GM18498 (cell line): ENCODE measurements around the gene EDARADD.
"Not testable (repeated sequence)": the region's sequence is repeated elsewhere in the genome, so short reads cannot be mapped to it uniquely, and the experiment has no call there.

Experiments used
- ATAC-seq: cut with Tn5 transposase; IDR thresholded peaks from one replicate; pipeline ENCODE4 v1.9.1; 2021; ENCODE audit warnings: mild to moderate bottlenecking, moderate library complexity; ENCODE audit not compliant: unreplicated experiment

Gene EDARADD

DNA sequence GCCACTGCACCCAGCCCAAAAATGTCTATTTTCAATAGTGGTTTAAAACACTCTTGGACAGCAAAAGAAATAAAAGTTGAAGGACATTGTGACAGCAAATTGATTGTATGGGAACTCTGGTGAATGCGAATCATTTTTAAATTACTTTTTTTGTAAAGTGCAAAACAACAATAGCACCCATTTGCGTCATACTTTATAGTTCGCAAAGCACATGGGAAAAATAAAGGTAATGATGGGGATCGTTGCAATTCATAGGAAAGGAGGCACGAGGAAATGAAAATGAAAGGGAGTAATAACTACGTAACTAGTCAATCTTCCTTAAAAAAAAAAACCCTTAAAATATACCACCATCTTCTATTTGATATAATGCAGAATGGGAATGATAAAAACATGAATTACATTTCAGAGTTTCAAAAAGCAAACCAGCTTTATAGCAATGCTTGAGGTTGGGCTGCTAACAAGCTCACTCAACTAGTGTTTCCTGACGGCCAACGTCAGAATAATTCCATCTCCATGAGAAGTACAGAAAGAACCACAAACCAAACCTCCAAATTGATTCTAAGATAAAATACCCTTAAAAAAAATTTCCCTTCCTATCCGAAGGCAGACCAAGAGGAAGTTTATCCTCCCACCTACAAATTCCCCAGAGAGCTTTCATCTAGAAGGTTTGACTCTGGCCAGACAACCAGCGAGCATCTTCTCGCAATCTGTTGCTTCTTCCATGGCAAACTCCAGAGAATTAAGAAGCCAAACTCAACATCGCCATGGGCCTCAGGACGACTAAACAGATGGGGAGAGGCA is at the start of gene EDARADD:
Gene EDARADD (plus strand): TSS at position 606 of the 801 bp plus-strand sequence. CDS start 159 bp downstream, at position 765.
- ATAC-seq = no peak

DNA sequence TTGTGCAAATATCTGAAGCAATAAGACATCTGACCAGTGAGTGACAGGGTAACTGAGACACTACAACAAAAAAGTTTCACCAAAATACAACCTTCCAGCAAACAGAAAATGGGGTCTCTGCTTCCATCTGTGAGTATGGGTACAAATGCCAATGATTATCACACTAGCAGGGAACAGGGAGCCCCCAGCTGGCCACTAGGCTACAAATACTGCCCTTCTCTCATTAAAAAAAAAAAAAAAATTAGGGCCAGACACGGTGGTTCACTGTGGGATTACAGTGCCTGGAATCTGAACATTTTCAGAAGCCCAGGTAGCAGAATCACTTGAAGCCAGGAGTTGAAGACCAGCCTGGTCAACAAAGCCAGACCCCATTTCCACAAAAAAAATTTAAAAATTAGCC is 48.4 kb upstream of the EDARADD start:
- ATAC-seq = no peak

DNA sequence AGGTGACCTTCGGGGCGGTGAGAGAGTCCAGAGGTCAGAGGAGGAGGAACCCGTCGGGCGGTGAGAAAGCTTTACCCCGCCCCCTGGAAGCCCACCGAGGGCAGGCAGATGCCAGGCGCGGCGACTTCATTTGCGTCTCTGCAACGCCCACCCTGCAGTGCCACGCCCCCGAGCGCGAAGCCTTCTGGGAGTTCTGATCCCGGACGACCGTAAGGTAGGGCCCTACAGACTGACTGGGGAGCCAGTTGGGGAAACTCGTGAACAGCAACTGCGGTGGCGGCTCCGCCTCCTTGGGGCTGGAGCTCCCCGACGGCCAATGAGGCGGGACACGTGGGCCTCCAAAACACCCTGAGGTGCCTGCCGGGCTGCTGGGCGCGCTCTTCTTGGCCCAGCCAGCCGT is 46.0 kb upstream of the EDARADD start:
- ATAC-seq = no peak

GRCh38 chr1:236350308-236350707 is 43.8 kb upstream of the EDARADD start:
- no peak for ATAC-seq

DNA sequence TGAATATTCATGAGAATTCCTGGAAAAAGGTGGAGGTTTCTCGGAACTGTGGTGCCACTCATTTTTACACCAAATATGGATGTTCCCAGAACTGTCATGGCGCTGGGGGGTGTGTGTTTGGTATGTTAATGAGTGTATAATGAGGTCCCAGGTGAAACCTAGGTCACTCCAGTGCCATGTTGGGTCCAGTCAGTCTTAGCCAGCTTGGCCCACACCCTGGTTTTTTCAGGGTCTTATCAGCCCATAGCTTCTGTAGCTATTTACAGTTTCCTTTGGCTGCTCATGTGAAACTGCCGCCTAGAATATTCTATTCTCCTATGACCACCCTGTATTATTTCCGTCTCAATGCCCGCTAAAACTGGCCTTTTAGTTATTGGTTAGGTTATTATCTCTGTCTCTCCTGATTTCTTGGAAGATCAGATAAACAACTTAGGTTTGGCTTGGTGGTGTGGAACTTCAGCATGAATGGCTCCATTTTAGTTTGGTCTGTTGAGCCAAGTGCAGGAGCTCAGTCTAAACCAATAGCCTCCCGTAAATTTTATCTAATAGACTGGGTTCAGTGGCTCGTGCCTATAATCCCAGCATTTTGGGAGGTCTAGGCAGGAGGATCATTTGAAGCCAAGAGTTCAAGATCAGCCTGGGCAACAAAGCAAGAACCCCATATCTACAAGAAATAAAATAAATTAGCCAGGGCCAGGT is 42.1 kb upstream of the EDARADD start:
- no peak for ATAC-seq

- ATAC-seq = not testable (repeated sequence)
Observed at GRCh38 chr1:236352747-236353146, 41.3 kb upstream of the EDARADD start.

GRCh38 chr1:236353813-236354212 is 40.3 kb upstream of the EDARADD start:
- no peak for ATAC-seq

GRCh38 chr1:236354330-236355147 is 39.5 kb upstream of the EDARADD start:
- ATAC-seq = no peak

DNA sequence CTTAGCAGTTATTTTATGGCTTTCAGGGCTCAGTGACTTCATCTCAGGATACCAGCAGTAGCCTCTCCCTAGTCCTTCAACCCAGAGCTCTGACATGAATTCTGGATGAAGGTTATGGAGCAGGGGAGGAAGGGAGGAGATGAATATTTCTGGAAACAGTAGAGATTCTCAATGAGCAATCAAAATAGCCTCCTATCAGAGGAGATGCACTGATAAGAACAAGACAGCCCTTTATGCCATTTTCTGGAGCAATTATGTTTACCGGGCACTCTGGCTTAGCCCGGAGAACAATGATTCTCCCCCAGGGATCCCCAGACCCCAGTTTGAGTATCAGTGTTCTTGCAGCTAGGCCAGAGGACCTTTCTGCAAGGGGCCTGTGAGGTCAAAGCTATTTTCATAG is 37.9 kb upstream of the EDARADD start:
- ATAC-seq = no peak

GRCh38 chr1:236361909-236362590 is 32.0 kb upstream of the EDARADD start:
- no peak for ATAC-seq

DNA sequence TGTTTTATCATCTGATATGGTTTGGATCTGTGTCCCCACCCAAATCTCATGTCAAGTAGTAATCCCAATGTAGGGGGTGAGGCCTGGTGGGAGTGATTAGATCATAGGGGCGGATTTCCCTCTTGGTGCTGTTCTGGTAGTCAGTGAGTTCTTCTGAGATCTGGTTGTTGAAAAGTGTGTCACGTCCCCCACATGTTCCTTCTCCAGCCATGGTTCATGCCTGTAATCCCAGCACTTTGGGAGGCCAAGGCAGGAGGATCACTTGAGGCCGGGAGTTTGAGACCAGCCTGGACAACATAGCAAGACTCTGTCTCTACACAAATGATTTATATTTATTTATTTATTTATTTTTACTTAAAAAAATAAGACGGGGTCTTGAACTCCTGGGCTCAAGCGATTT is 30.8 kb upstream of the EDARADD start:
- no peak for ATAC-seq

- ATAC-seq = no peak
Observed at GRCh38 chr1:236365999-236366570, 28.0 kb upstream of the EDARADD start.

DNA sequence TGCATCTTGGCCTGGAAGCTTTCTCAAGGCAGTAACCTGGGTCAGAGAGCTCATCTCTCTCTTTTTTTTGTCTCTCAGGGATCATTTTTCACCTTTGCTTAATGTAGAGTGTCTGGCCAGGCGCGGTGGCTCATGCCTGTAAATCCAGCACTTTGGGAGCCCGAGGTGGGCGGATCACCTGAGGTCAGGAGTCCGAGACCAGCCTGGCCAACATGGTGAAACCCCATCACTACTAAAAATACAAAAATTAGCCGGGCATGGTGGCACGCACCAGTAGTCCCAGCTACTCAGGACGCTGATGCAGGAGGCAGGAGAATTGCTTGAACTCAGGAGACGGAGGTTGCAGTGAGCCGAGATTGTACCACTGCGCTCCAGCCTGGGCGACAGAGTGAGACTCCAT is 27.4 kb upstream of the EDARADD start:
- not testable (repeated sequence) for ATAC-seq

DNA sequence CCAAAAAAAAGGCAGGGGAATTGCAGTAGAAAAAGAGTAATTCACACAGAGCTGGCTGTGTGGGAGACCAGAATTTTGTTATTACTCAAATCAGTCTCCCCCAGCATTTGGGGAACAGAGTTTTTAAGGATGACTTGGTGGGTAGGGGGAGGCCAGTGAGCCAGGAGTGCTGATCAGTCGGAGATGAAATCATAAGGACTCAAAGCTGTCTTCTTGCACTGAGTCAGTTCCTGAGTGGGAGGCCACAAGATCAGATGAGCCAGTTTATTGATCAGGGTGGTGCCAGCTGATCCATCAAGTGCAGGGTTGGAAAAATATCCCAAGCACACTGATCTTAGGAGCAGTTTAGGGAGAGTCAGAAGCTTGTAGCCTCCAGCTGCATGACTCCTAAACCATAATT is 23.7 kb upstream of the EDARADD start:
- no peak for ATAC-seq

DNA sequence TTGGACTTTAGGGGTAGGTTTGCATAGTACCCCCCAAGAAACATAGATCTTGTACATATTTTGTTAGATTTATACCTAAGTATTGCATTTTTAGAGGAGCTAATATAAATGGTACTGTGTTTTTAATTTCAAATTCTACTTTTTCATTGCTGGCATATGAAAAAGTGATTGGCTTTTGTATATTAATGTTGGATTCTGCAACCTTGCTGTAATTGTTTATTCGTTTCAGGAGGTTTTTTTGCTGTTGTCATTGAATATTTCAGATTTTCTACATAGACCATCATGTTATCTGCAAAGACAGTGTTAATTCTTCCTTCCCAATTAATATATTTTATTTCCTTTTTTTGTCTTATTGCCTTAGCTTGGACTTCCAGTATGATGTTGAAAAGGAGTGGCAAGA is 23.0 kb upstream of the EDARADD start:
- ATAC-seq = no peak

DNA sequence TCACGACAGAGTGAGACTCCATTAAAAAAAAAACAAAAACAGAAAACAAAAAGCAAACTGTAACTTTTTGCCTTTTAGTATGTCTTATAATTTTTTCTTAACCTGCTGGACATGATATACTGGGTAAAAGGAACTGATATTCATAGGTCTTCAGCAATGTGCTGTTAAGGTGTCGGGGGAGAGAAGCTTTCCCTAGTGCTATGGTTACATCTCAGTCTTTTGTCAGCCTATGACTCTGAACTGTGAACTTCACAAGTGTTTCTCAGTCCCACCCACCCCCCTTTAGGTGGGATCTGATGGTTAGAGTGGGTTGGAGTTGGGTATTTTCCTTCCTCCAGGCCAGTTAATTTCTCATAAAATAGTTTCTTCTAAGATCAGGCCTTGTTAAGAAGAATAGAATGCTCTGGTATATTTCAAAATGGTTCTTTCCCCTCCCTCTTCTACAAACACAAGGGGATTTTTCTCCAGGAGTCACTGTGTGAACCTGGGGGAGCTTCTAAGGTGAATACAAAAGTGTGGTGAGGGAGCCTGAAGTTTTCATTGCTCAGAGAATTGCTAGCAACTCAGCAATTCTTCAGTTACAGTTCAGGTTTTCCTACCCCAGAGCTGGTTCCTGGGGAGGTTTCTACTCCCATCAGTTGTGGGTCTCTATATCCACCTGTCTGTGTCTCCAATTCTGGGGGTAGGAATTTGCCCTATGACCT is 16.1 kb upstream of the EDARADD start:
- ATAC-seq = no peak

- no peak for ATAC-seq
Observed at GRCh38 chr1:236381565-236382158, 12.4 kb upstream of the EDARADD start.

GRCh38 chr1:236388332-236388731 is 5.8 kb upstream of the EDARADD start:
- no peak for ATAC-seq

DNA sequence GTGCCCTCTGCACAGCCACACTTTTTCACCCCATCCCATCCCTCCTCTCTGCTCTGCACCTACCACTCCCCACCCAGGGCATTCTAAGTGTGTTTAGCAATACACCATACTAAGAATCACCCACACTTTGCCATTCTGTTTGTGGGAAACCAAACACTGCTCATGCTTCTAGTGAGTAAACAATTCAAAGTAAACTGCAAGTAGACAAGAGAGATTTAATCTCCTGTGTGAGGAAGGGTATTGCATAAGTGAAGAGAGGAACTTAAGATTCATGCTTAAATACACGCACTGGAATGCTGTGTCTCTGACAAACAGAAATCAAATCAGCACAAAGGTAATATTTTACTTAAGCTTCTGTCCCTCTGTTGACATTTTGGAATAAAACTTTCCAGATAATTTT is 4.8 kb upstream of the EDARADD start:
- no peak for ATAC-seq

DNA sequence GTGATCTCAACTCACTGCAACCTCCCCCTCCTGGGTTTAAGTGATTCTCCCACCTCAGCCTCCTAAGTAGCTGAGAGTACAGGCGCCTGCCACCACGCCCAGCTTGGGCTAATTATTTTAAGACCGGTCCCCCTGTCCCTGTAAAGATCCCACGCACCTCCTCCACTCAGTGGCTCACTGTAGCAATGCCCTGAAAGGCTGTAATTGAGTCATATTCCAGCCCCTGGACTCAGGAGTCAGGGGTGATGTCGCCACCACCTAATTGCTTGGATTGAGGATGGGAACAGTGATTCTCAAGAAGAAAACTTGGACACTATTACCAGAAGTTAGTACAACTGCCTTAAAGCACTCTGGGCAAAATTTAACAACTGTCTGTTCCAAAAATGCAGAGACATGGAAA is 3.1 kb upstream of the EDARADD start:
- no peak for ATAC-seq
